ENCODE measurements around the gene VAV3.
"Not testable (repeated sequence)": the region's sequence is repeated elsewhere in the genome, so short reads cannot be mapped to it uniquely, and the experiment has no call there.

The VAV3 gene

GRCh38 chr1:107670397-107671040 lies 294.5 kb downstream of the VAV3 start:
- no peak for DNase-seq

DNA sequence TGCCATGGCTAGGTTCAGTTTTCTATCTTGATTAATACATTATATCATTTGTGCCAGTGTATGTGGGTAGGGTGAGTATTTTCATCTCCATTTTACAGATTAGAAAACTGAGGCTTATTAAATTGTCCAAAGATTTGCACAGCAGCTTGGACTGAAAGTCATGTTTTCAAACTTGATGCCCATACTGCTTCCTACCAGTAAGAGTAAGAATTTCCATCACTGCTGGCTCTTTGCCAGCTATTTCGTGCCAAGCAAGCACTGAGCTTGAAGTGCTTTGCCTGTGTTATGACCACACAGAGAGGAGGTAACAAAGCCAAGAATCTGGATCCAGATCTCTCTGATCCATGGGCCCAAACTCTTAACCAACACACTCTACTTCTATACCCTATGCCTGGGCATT lies 295.0 kb downstream of the VAV3 start:
- DNase-seq, result no peak

DNA sequence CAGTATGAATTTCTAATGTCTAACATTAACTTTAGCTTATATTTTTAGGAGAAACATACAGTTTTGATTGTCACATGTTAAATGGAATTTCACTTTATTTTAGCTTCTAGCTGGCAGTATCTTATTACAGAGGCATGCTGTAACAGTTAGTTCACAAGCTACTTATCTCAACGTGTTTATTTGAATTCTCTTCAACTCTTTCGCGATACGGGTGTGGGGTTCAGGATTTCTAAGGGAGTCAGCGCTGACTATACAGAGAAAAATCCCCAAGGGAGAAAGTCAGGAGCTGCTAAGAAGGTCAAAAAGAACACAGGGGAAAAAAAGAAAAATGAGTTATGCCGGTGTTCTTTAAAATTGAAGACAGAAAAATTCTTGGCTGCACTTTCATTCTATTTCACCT lies 296.2 kb downstream of the VAV3 start:
- DNase-seq, result no peak

- DNase-seq, result no peak
These were observed 298.5 kb downstream of the VAV3 start for GRCh38 chr1:107666493-107666892.

GRCh38 chr1:107664982-107665925 lies 299.7 kb downstream of the VAV3 start:
- no peak for DNase-seq

DNA sequence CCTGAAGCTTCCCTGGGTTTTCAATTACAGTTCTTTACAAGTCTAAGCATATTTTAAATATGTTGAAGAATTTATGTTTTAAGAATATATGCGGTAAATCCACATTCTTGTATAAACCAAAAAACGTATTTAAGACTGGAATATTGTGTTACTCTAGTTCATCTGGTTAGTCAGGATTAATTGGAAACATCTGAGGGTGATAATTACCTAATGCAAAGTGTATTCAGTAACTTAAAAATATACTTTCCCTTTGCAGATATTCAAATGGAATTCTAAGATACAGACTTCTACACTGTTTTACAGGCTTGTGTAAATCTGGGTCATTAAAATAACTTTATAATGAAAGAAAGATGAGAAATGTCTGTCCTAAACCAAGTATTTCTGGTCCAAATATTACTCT lies 302.0 kb downstream of the VAV3 start:
- no peak for DNase-seq

GRCh38 chr1:107661158-107661557 lies 303.8 kb downstream of the VAV3 start:
- no peak for DNase-seq

GRCh38 chr1:107659961-107660360 lies 305.0 kb downstream of the VAV3 start:
- no peak for DNase-seq

DNA sequence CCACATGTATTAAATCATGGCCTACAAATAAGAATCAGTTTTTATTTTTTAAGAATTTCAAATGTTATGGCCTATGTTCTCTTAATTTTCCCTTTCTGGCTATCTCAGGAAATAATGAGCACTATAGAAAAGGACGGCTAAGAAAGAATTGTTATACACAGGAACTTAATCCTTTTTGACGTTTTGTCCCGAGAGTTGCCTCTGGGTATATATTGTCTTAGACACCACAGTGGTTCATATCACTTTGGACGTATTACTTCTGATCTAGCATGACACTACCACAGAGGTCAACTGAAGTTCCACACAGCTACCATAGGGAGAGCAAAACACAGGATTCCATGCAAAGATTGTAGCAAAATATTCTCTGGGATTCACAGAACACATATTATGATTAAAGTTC lies 307.6 kb downstream of the VAV3 start:
- DNase-seq, result no peak

- no peak for DNase-seq
These were observed 311.2 kb downstream of the VAV3 start for GRCh38 chr1:107653765-107654164.

- DNase-seq, result no peak
These were observed 312.0 kb downstream of the VAV3 start for GRCh38 chr1:107653005-107653404.

DNA sequence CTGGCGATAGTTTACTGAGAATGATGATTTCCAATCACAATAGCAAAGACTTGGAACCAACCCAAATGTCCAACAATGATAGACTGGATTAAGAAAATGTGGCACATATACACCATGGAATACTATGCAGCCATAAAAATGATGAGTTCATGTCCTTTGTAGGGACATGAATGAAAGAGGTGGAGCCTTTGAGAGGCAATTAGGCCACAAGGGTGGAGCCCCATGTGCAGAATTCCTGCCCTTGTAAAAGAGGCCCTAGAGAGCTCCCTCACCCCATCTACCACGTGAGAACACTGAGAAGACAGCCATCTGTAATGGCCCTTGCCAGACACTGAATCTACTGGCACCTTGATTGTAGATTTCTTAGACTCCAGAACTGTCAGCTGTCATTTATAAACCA lies 314.2 kb downstream of the VAV3 start:
- DNase-seq, result not testable (repeated sequence)

- DNase-seq, result no peak
These were observed 316.0 kb downstream of the VAV3 start for GRCh38 chr1:107649023-107649422.

- no peak for DNase-seq
These were observed 316.9 kb downstream of the VAV3 start for GRCh38 chr1:107648071-107648470.

DNA sequence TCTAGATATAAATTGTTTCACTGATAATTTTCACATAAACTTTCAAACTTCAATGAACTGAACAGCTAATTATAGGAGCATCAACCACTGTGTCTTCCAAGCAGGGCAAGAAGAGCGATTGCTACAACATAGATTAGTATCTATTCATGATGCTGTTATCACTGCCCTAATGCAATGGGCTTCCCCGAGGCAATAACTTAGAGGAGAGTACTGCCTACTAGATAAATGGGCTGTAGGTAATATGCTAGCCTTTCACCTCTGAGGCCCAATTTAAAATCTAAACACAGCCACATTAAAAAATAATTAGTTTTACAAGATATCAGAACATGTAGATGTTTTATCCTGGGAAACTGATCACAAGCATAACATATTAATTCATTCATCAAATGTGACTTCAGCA lies 318.0 kb downstream of the VAV3 start:
- DNase-seq, result no peak

DNA sequence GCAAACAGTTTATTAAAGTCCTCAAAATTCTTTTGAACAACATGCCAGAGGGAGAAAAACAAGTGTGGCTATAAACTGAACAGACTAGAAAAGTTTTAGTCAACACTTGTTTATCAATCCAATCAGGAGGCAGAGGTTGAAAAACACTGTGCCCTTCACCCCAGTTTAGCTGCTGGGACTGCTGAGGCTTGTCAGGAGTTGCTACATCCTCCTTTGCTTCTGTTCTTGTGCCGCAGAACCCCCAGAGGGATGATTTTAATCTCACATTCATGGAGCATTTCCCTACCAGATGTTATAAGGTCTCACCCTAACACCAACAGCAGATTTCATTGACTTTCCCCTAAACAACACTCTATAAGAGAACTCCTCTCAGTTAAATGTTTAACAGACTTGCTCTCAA lies 321.2 kb downstream of the VAV3 start:
- no peak for DNase-seq

- no peak for DNase-seq
These were observed 324.8 kb downstream of the VAV3 start for GRCh38 chr1:107640207-107640606.

GRCh38 chr1:107637101-107637500 lies 327.9 kb downstream of the VAV3 start:
- no peak for DNase-seq

DNA sequence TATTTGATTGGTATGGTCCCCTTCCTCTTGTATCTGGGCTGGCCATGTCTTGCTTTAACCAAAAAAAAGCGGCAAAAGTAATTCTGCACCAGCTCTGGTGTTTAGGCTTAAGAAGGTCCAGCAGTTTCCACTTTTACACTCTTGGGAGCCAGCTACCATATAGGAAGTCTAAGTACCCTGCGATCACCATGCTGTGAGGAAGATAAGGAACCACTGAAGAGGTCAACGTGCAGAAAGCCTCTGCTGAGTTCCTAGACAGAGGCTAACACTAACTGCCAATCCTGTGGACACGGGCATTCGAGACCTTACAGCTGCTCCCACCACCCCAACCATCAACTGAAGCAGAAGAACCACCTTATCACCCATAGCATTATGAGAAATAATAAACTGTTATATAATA lies 331.4 kb downstream of the VAV3 start:
- DNase-seq, result no peak

- DNase-seq, result no peak
These were observed 338.7 kb downstream of the VAV3 start for GRCh38 chr1:107626073-107626796.

GRCh38 chr1:107625405-107626029 lies 339.5 kb downstream of the VAV3 start:
- DNase-seq, result no peak

DNA sequence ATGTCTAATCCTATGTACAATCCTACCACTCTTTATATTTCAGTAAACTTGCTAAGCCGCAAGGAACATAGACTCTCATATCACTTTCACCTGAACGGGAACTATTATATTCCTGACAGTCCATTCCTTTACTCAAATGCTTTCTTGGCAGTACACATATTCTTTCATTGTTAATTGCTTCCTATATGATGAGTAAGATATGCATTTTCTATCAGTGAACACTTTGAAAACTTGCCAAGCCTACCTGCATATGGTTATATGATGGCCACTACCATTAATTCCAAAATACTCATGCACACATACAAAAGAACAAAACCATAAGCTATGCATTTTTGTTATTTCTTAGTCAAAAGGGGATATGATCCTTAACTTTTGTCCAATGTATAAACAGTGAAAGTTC lies 341.5 kb downstream of the VAV3 start:
- DNase-seq, result no peak

DNA sequence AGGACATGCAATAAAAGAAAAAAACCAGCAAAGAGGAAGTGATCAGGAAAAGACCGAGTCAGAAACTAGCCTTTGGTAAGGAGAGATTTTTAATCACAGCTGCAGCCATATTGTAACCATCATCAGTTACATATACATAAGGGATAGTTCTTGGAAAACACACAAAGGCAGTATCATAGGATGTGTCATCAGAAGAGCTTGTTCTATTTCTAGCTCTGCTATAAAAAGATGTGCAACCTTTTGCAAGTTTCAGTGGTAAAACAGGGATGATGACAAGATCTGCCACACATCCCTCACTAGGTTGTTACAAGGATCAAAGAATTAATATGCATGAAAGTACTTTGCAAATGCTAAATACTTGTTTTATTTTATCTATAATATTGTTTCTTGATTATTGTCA lies 342.0 kb downstream of the VAV3 start:
- DNase-seq, result no peak

Data from activated naive CD4-positive, alpha-beta T cell treated with Interleukin-2 at 50 U/mL for 16 hours (primary cell).